ENCODE results near the gene COL8A1.

COL8A1 gene

GRCh38 chr3:99765042-99765942, 126.9 kb downstream of the COL8A1 start:
- DNase-seq = no peak

GRCh38 chr3:99767291-99767690, 128.9 kb downstream of the COL8A1 start:
- no peak for DNase-seq

GRCh38 chr3:99768126-99768525, 129.7 kb downstream of the COL8A1 start:
- no peak for DNase-seq

DNA sequence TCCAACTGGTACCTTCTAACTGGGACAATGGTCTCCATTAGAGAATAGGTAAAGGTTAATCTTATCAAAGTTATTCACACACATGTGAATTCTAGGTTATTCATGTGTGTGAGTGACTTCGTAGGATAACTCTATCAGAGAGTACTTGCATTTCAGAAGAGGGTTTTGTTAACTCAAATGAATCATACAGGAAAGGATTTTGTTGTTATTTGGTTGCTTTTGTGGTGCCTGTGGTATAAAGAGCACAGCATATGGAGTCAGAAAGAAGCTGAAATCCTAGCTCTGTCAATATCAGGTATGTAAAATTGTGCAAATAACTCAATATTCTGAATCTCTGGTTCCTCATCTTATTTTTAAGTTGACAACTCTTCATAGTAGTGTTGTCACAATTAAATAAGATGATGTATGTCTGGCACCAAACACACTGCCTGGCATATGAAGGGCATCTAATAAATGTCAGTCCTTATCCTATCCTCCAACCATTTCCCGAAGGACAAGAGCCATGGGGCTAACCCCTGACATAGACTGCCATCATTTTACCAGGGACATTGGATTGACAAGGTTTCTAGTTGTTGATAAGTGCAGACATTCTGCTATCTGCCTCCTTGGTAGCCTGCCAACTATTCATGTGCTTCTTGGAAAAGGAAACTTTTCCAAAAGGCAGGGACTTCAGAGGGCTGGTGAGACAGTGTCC, 130.6 kb downstream of the COL8A1 start:
- DNase-seq = no peak

DNA sequence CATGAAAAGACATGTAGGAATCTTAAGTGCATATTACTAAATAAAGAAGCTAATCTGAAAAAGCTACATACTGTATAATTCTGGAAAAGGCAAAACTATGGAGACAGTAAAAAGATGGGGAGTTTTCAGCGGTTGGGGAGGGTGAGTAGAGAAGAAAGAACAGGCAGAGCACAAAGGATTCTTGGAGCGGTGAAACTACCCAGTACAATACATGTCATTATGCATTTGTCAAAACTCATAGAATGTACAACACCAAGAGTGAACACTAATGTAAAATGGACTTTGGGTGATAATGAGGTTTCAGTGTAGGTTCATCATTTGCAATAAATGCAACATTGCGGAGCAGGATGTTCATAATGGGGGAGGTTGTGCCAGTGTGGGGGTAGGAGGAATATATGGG, 133.8 kb downstream of the COL8A1 start:
- no peak for DNase-seq

DNA sequence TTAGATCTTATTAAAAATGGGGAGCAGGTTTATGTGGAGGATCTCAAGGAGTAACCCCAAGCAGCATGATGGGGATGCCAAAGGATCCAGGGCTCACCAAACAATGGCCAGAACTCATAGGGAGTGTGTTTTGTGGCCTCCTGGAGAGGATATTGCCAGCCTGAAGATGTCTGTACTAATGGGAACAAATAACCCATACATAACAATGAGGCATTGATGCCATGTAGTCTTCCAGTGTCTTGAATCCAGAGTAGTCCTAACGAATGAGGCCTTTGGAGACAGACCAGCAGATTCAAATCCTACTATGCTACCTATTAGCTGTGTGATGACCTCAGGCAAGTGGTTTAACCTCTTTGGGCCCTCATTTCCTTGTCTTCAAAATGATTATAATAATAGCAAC, 134.3 kb downstream of the COL8A1 start:
- DNase-seq = no peak

- DNase-seq = no peak
Measured at GRCh38 chr3:99774467-99774866, 136.1 kb downstream of the COL8A1 start.

- no peak for DNase-seq
Measured at GRCh38 chr3:99776516-99777209, 138.3 kb downstream of the COL8A1 start.

- no peak for DNase-seq
Measured at GRCh38 chr3:99777210-99777549, 138.8 kb downstream of the COL8A1 start.

DNA sequence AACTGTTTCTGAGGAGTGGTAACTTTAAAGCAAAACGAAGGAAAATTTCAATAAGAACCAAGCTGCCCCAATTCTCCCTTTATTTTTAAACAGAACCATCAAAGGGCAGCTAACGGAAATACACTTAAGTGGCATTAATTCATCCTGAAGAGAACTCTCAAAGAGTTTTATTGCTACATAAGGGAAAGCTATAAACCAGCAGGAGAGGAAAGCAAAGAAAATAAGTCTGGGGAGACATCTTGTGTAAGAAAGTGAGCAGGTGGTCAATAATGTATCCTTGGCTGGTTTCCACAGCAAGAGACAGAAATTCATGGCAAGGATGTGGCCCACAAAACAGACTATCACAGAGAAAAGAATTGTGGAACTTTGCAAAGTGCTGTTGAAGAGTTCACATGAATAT, 139.3 kb downstream of the COL8A1 start:
- no peak for DNase-seq

DNA sequence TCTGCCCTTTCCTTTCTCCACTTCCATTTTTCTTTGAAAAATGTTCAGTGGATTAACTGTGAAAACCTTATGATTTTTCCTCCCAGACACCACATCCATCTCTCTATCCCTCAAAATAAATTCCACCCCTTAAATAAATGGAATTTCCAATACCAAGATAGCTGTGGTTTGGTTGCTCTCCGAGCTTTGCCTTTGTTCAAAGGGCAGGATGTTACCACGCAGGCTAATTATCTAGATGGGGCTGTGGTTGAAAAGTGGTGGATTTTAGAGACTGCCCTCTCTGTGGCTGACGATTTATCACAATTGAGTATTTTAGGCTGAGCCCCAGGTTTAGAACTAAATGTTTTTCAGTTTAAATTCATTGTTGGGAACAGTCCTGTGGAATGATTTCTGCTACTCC, 142.4 kb downstream of the COL8A1 start:
- no peak for DNase-seq

DNA sequence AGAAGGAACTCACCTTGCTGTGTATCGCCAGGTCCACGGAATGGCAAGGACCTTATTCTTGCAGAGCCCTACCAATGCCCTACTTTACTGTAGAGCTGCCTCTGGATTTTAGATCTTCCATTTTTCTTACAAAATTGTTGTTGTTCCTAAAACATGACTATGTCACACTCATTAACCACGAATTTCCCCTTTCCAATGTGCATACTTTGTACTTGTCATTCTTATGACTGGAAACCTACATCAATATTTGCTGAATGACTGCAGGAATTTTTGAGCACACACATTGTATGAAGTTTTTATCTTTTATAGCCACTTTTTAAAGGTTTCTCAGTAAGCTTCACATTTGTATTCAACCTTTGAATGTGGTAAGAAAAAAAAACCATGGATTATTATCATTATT, 143.4 kb downstream of the COL8A1 start:
- no peak for DNase-seq

- no peak for DNase-seq
Measured at GRCh38 chr3:99783011-99783573, 144.7 kb downstream of the COL8A1 start.

GRCh38 chr3:99789011-99789721, 150.8 kb downstream of the COL8A1 start:
- DNase-seq = no peak

DNA sequence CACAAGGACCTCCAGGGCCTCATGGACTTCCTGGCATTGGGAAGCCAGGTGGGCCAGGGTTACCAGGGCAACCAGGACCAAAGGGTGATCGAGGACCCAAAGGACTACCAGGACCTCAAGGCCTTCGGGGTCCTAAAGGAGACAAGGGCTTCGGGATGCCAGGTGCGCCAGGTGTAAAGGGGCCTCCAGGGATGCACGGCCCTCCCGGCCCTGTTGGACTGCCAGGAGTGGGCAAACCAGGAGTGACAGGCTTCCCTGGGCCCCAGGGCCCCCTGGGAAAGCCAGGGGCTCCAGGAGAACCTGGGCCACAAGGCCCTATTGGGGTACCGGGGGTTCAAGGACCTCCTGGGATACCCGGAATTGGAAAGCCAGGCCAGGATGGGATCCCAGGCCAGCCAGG, 156.1 kb downstream of the COL8A1 start:
- DNase-seq = no peak

DNA sequence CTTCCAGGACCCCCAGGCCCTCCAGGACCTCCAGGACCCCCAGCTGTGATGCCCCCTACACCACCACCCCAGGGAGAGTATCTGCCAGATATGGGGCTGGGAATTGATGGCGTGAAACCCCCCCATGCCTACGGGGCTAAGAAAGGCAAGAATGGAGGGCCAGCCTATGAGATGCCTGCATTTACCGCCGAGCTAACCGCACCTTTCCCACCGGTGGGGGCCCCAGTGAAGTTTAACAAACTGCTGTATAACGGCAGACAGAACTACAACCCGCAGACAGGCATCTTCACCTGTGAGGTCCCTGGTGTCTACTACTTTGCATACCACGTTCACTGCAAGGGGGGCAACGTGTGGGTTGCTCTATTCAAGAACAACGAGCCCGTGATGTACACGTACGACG, 157.2 kb downstream of the COL8A1 start:
- no peak for DNase-seq

DNA sequence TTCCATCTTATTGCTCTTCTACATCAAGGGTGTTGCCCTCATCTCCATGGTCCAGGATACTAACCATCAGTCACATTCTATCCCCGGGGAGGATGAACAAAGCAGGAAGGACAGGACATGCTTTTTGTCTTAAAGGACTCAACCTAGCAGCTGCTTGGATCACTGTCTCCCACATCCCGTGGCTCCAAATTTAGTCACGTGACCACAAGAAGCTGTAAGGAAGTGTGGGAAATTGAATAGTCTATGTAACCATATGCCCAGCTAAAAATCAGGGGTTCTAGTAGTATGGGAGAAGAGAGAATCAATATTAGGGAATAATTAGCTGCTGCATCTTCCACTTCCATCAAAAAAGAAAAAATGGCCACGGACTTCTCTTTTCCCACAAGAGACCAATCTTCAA, 161.0 kb downstream of the COL8A1 start:
- no peak for DNase-seq

GRCh38 chr3:99803297-99803696, 164.9 kb downstream of the COL8A1 start:
- DNase-seq = no peak

DNA sequence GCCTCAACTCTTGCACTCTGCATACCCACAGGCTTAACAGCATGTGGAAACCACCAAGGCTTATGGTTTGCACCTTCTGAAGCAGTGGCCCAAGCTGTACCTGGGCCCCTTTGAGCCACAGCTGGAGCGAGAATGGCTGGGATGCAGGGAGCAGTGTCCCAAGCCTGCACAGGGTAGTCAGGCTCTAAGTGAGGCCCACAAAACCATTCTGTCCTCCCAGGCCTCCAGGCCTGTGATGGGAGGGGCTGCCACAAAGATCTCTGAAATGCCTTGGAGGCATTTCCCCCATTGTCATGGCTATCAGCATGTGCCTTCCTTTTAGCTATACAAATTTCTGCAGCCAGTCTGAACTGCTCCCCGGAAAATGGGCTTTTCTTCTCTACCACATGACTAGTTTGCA, 166.8 kb downstream of the COL8A1 start:
- DNase-seq = no peak

GRCh38 chr3:99808163-99808794, 169.9 kb downstream of the COL8A1 start:
- DNase-seq = no peak

DNA sequence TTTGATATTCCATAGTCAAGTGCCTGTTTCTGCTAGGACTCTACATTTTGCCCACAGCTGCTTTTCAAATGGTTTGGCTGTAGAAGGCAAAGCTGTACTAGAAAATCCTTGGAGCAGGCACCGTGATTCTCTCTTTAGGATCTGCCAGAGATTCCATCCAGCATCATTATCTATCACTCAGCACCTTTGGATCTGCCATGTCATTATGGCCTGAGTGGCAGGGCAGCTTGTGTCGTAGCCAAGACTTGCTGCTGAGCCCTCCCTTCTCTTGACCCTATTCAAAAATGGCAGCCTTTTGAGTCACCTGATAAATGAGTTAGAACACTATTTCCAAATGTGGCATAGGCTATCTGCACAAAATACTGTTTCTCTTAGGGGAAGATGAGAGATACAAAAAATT, 171.2 kb downstream of the COL8A1 start:
- DNase-seq = no peak

- DNase-seq = no peak
Measured at GRCh38 chr3:99810403-99810802, 172.0 kb downstream of the COL8A1 start.
